Measurements from ENCODE around the gene CXCR4. TPM values are rescaled to one million over a fixed set of nuclear protein-coding genes. Genes with fewer than 3 reads are reported as not detected.

Gene CXCR4
- total and polyA plus RNA-seq, 2 experiments from 2014 or later, result 2.1 TPM

DNA sequence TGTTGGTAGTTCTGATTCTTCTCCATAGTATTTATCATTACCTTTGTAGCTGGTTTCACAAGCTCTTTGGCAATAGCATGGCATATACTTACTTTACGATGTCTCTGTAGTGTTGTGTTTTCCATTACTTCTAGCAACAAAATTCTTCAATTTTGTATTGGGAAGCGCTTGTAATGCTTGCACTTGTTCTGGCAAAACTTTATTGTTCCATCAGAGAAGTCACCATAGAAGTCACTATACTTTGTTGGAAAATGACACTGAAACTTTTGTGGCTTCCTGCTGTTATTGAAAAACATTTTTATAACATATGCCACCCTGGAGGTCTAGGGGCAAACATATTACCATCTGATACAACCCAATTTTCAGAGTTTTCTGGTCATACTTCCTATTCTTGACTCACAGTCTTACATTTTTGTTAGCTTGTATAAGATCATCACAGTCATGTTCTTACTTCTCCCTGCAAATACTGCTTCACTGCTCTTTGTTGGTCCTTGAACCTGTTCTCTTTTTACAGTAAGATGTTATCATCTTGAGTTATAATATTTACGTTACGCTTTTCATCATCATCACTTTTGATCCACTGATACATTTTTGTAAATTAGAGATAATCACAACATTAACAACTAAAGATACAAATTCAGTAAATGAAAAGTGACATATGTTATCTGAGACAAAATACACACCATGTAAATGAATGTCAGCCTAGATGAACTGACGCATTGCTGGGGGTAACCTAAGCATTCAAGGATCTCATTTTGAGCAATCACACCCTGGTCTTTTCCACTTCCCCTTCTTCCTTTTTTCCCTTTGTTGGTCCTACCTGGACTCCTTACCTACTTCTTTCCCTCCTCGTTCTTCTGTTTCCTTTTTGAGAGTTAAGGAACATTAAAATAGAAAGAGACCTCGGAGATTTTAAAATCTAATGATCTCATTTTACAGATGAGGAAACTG is 33.3 kb upstream of the CXCR4 start:
- H3K36me3 Mint-ChIP-seq (ENCODE audit: low read depth), result no peaks in the 10 kb centered on the region
- no peak overlapping the region for H3K27ac Mint-ChIP-seq
- Histone ChIP-seq H3K27me3 (ENCODE audit: insufficient read depth) (no peaks in the 10 kb centered on the region), H3K4me1 (ENCODE audit: insufficient read depth) (no peaks in the 10 kb centered on the region), H3K79me2 (replicated peaks; ENCODE audit: insufficient read depth) (no peaks in the 10 kb centered on the region), H3K9me2 (ENCODE audit: insufficient read depth) (peaks cover 6% of the 10 kb centered on the region; the same call in 1 of the 2 replicates), H4K20me1 (replicated peaks; ENCODE audit: insufficient read depth) (no peaks in the 10 kb centered on the region), H3K36me3 (ENCODE audit: insufficient read depth) (no peaks in the 10 kb centered on the region), H2AFZ (no peak overlapping the region), H3K4me2 (no peak overlapping the region), H3K4me3 (no peak overlapping the region), H3F3A (replicated peaks; ENCODE audit: low read depth) (no peaks in the 10 kb centered on the region), H3K27ac (ENCODE audit: low read depth) (no peak overlapping the region)
- H3K4me1 Mint-ChIP-seq, result no peaks in the 10 kb centered on the region; the same call in 2 of the 3 replicates
- no peaks in the 10 kb centered on the region for H3K9me3 Mint-ChIP-seq
- peaks cover 4% of the 10 kb centered on the region for H3K27me3 Mint-ChIP-seq (ENCODE audit: insufficient read depth, low read depth, poor library complexity)
- TF ChIP-seq STAT1 (IDR thresholded peaks at IDR 0.05; ENCODE audit: unreplicated experiment), result no peak
- TF ChIP-seq, protein P1, sequence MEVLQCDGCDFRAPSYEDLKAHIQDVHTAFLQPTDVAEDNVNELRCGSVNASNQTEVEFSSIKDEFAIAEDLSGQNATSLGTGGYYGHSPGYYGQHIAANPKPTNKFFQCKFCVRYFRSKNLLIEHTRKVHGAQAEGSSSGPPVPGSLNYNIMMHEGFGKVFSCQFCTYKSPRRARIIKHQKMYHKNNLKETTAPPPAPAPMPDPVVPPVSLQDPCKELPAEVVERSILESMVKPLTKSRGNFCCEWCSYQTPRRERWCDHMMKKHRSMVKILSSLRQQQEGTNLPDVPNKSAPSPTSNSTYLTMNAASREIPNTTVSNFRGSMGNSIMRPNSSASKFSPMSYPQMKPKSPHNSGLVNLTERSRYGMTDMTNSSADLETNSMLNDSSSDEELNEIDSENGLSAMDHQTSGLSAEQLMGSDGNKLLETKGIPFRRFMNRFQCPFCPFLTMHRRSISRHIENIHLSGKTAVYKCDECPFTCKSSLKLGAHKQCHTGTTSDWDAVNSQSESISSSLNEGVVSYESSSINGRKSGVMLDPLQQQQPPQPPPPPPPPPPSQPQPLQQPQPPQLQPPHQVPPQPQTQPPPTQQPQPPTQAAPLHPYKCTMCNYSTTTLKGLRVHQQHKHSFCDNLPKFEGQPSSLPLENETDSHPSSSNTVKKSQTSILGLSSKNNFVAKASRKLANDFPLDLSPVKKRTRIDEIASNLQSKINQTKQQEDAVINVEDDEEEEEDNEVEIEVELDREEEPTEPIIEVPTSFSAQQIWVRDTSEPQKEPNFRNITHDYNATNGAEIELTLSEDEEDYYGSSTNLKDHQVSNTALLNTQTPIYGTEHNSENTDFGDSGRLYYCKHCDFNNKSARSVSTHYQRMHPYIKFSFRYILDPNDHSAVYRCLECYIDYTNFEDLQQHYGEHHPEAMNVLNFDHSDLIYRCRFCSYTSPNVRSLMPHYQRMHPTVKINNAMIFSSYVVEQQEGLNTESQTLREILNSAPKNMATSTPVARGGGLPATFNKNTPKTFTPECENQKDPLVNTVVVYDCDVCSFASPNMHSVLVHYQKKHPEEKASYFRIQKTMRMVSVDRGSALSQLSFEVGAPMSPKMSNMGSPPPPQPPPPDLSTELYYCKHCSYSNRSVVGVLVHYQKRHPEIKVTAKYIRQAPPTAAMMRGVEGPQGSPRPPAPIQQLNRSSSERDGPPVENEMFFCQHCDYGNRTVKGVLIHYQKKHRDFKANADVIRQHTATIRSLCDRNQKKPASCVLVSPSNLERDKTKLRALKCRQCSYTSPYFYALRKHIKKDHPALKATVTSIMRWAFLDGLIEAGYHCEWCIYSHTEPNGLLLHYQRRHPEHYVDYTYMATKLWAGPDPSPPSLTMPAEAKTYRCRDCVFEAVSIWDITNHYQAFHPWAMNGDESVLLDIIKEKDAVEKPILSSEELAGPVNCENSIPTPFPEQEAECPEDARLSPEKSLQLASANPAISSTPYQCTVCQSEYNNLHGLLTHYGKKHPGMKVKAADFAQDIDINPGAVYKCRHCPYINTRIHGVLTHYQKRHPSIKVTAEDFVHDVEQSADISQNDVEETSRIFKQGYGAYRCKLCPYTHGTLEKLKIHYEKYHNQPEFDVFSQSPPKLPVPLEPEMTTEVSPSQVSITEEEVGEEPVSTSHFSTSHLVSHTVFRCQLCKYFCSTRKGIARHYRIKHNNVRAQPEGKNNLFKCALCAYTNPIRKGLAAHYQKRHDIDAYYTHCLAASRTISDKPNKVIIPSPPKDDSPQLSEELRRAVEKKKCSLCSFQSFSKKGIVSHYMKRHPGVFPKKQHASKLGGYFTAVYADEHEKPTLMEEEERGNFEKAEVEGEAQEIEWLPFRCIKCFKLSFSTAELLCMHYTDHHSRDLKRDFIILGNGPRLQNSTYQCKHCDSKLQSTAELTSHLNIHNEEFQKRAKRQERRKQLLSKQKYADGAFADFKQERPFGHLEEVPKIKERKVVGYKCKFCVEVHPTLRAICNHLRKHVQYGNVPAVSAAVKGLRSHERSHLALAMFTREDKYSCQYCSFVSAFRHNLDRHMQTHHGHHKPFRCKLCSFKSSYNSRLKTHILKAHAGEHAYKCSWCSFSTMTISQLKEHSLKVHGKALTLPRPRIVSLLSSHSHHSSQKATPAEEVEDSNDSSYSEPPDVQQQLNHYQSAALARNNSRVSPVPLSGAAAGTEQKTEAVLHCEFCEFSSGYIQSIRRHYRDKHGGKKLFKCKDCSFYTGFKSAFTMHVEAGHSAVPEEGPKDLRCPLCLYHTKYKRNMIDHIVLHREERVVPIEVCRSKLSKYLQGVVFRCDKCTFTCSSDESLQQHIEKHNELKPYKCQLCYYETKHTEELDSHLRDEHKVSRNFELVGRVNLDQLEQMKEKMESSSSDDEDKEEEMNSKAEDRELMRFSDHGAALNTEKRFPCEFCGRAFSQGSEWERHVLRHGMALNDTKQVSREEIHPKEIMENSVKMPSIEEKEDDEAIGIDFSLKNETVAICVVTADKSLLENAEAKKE (CRISPR knock-in tag; IDR thresholded peaks at IDR 0.05), result no peak
- TF ChIP-seq, protein P2, sequence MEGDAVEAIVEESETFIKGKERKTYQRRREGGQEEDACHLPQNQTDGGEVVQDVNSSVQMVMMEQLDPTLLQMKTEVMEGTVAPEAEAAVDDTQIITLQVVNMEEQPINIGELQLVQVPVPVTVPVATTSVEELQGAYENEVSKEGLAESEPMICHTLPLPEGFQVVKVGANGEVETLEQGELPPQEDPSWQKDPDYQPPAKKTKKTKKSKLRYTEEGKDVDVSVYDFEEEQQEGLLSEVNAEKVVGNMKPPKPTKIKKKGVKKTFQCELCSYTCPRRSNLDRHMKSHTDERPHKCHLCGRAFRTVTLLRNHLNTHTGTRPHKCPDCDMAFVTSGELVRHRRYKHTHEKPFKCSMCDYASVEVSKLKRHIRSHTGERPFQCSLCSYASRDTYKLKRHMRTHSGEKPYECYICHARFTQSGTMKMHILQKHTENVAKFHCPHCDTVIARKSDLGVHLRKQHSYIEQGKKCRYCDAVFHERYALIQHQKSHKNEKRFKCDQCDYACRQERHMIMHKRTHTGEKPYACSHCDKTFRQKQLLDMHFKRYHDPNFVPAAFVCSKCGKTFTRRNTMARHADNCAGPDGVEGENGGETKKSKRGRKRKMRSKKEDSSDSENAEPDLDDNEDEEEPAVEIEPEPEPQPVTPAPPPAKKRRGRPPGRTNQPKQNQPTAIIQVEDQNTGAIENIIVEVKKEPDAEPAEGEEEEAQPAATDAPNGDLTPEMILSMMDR (conservative IDR thresholded peaks at IDR 0.05; ENCODE audit: low read depth in 2 of 2), result no peak
- no peak for TF ChIP-seq EZH2 (IDR thresholded peaks at IDR 0.05; ENCODE audit: low read depth, unreplicated experiment)
- no peak for TF ChIP-seq EZH2phosphoT487 (IDR thresholded peaks at IDR 0.05; ENCODE audit: unreplicated experiment)
- no peak for TF ChIP-seq POLR2AphosphoS5 (IDR thresholded peaks at IDR 0.05; ENCODE audit: low read depth)
- TF ChIP-seq, protein P3, sequence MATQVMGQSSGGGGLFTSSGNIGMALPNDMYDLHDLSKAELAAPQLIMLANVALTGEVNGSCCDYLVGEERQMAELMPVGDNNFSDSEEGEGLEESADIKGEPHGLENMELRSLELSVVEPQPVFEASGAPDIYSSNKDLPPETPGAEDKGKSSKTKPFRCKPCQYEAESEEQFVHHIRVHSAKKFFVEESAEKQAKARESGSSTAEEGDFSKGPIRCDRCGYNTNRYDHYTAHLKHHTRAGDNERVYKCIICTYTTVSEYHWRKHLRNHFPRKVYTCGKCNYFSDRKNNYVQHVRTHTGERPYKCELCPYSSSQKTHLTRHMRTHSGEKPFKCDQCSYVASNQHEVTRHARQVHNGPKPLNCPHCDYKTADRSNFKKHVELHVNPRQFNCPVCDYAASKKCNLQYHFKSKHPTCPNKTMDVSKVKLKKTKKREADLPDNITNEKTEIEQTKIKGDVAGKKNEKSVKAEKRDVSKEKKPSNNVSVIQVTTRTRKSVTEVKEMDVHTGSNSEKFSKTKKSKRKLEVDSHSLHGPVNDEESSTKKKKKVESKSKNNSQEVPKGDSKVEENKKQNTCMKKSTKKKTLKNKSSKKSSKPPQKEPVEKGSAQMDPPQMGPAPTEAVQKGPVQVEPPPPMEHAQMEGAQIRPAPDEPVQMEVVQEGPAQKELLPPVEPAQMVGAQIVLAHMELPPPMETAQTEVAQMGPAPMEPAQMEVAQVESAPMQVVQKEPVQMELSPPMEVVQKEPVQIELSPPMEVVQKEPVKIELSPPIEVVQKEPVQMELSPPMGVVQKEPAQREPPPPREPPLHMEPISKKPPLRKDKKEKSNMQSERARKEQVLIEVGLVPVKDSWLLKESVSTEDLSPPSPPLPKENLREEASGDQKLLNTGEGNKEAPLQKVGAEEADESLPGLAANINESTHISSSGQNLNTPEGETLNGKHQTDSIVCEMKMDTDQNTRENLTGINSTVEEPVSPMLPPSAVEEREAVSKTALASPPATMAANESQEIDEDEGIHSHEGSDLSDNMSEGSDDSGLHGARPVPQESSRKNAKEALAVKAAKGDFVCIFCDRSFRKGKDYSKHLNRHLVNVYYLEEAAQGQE (IDR thresholded peaks at IDR 0.05; ENCODE audit: unreplicated experiment), result no peak
- TF ChIP-seq ZNF114 (CRISPR knock-in tag; IDR thresholded peaks at IDR 0.05), result no peak
- TF ChIP-seq ZNF331 (CRISPR knock-in tag; IDR thresholded peaks at IDR 0.05; ENCODE audit: low read depth), result no peak
- no peak for TF ChIP-seq CREB1 (CRISPR knock-in tag; IDR thresholded peaks at IDR 0.05; ENCODE audit: low read depth)
- TF ChIP-seq, protein P4, sequence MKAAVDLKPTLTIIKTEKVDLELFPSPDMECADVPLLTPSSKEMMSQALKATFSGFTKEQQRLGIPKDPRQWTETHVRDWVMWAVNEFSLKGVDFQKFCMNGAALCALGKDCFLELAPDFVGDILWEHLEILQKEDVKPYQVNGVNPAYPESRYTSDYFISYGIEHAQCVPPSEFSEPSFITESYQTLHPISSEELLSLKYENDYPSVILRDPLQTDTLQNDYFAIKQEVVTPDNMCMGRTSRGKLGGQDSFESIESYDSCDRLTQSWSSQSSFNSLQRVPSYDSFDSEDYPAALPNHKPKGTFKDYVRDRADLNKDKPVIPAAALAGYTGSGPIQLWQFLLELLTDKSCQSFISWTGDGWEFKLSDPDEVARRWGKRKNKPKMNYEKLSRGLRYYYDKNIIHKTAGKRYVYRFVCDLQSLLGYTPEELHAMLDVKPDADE (IDR thresholded peaks at IDR 0.05), result no peak
- no peak for TF ChIP-seq JUNB (IDR thresholded peaks at IDR 0.05; ENCODE audit: unreplicated experiment)
- TF ChIP-seq NANOG (IDR thresholded peaks at IDR 0.05; ENCODE audit: borderline replicate concordance), result no peak
- no peak for DNase-seq (ENCODE audit: low spot score)
- ATAC-seq, result no peak
- no peak overlapping the region for H3K4me3 Mint-ChIP-seq
